A673 (cell line): ENCODE measurements around the gene SCN4A.

Experiments used
- EZH2 ChIP-seq: fragments of 200-600 bp; sonication (generic); IDR thresholded peaks from 2 replicates; pipeline ENCODE4 v1.6.1; 2017; ENCODE audit warnings: borderline replicate concordance, low read depth, mild to moderate bottlenecking, mixed read lengths, antibody characterized with exemption, low read length; ENCODE audit not compliant: poor library complexity, severe bottlenecking
- TF ChIP-seq, protein P1 (sequence below): fragments of 300-800, 200-600 bp; sonication (generic); conservative IDR thresholded peaks from 2 replicates; pipeline ENCODE4 v1.5.1; 2017; ENCODE audit warnings: low read depth, mild to moderate bottlenecking, antibody characterized with exemption, low read length, moderate library complexity, mixed read lengths

DNA sequence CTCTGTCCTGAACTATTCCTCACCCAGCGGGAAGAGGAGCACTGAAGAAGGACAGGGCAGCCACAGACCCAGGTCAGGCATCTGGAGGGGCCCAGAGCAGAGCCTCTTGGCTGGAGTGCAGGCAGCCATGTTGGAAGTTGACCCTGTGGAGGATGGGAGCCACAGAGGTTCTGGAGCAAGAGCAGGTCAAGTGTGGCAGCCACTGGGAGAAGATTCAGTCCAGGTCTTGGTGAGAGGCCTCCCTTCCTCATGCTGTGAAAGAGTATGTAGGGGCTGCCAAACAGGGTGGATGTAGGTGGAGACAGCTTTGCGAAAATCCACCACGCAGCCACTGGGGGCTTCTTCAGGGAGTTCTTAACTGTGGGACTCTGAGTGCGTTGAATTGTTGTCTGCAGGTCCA lies 40.0 kb downstream of the SCN4A start:
- TF ChIP-seq, protein P1, sequence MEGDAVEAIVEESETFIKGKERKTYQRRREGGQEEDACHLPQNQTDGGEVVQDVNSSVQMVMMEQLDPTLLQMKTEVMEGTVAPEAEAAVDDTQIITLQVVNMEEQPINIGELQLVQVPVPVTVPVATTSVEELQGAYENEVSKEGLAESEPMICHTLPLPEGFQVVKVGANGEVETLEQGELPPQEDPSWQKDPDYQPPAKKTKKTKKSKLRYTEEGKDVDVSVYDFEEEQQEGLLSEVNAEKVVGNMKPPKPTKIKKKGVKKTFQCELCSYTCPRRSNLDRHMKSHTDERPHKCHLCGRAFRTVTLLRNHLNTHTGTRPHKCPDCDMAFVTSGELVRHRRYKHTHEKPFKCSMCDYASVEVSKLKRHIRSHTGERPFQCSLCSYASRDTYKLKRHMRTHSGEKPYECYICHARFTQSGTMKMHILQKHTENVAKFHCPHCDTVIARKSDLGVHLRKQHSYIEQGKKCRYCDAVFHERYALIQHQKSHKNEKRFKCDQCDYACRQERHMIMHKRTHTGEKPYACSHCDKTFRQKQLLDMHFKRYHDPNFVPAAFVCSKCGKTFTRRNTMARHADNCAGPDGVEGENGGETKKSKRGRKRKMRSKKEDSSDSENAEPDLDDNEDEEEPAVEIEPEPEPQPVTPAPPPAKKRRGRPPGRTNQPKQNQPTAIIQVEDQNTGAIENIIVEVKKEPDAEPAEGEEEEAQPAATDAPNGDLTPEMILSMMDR: no peak
- no peak for TF ChIP-seq EZH2
